HG03520 (cell line): ENCODE measurements around the gene FARS2.

Source experiments
- ATAC-seq: cut with Tn5 transposase; IDR thresholded peaks from one replicate; pipeline ENCODE4 v1.9.1; 2021; ENCODE audit warnings: mild to moderate bottlenecking, moderate library complexity; ENCODE audit not compliant: unreplicated experiment

The FARS2 gene

GRCh38 chr6:5522147-5522546 lies 260.8 kb downstream of the FARS2 start:
- no peak for ATAC-seq

GRCh38 chr6:5524110-5524509 lies 262.8 kb downstream of the FARS2 start:
- ATAC-seq: no peak

GRCh38 chr6:5525209-5525608 lies 263.9 kb downstream of the FARS2 start:
- ATAC-seq: no peak

GRCh38 chr6:5529015-5529414 lies 267.7 kb downstream of the FARS2 start:
- ATAC-seq: no peak

- no peak for ATAC-seq
These were observed 268.4 kb downstream of the FARS2 start for GRCh38 chr6:5529733-5530132.

- no peak for ATAC-seq
These were observed 269.8 kb downstream of the FARS2 start for GRCh38 chr6:5531161-5531560.

- ATAC-seq: no peak
These were observed 270.6 kb downstream of the FARS2 start for GRCh38 chr6:5531853-5532375.

- ATAC-seq: no peak
These were observed 271.6 kb downstream of the FARS2 start for GRCh38 chr6:5532941-5533340.

GRCh38 chr6:5534643-5535042 lies 273.3 kb downstream of the FARS2 start:
- no peak for ATAC-seq

GRCh38 chr6:5536644-5537043 lies 275.3 kb downstream of the FARS2 start:
- no peak for ATAC-seq

GRCh38 chr6:5537132-5537531 lies 275.8 kb downstream of the FARS2 start:
- ATAC-seq: no peak

- ATAC-seq: no peak
These were observed 276.7 kb downstream of the FARS2 start for GRCh38 chr6:5537967-5538366.

- no peak for ATAC-seq
These were observed 279.1 kb downstream of the FARS2 start for GRCh38 chr6:5540370-5540769.

GRCh38 chr6:5541025-5541424 lies 279.7 kb downstream of the FARS2 start:
- no peak for ATAC-seq

GRCh38 chr6:5541751-5542432 lies 280.6 kb downstream of the FARS2 start:
- ATAC-seq: no peak

GRCh38 chr6:5547556-5547955 lies 286.2 kb downstream of the FARS2 start:
- ATAC-seq: no peak

- no peak for ATAC-seq
These were observed 289.3 kb downstream of the FARS2 start for GRCh38 chr6:5550631-5551030.

GRCh38 chr6:5552243-5552642 lies 290.9 kb downstream of the FARS2 start:
- ATAC-seq: no peak

GRCh38 chr6:5553767-5554166 lies 292.5 kb downstream of the FARS2 start:
- no peak for ATAC-seq

- no peak for ATAC-seq
These were observed 292.9 kb downstream of the FARS2 start for GRCh38 chr6:5554226-5554625.

GRCh38 chr6:5556011-5556410 lies 294.7 kb downstream of the FARS2 start:
- no peak for ATAC-seq

- no peak for ATAC-seq
These were observed 296.2 kb downstream of the FARS2 start for GRCh38 chr6:5557506-5557905.

GRCh38 chr6:5559651-5560050 lies 298.3 kb downstream of the FARS2 start:
- ATAC-seq: no peak
